ENCODE measurements around the gene TTC31. TPM values are rescaled to one million over a fixed set of nuclear protein-coding genes. Genes with fewer than 3 reads are reported as not detected.
"Not testable (repeated sequence)": the region's sequence is repeated elsewhere in the genome, so short reads cannot be mapped to it uniquely, and the experiment has no call there.

TTC31 gene
- polyA plus RNA-seq, 1 donor = 18.3 TPM

- not testable (repeated sequence) for DNase-seq (ENCODE audit: low read depth)
Measured at GRCh38 chr2:74483675-74484164, 839 bp downstream of the TTC31 start.

- DNase-seq (ENCODE audit: low read depth) = no peak
Measured at GRCh38 chr2:74486141-74486540, 3.3 kb downstream of the TTC31 start.

- no peak for DNase-seq (ENCODE audit: low read depth)
Measured at GRCh38 chr2:74488643-74489481, 6.0 kb downstream of the TTC31 start.

- no peak for DNase-seq (ENCODE audit: low read depth)
Measured at GRCh38 chr2:74489906-74490305, 7.0 kb downstream of the TTC31 start.

GRCh38 chr2:74491648-74492544, 9.0 kb downstream of the TTC31 start:
- DNase-seq (ENCODE audit: low read depth) = no peak

GRCh38 chr2:74493546-74493945, 10.7 kb downstream of the TTC31 start:
- DNase-seq (ENCODE audit: low read depth) = no peak

- no peak for DNase-seq (ENCODE audit: low read depth)
Measured at GRCh38 chr2:74495440-74495839, 12.6 kb downstream of the TTC31 start.

GRCh38 chr2:74496997-74497776, 14.3 kb downstream of the TTC31 start:
- no peak for DNase-seq (ENCODE audit: low read depth)

GRCh38 chr2:74497777-74498499, 15.1 kb downstream of the TTC31 start:
- no peak for DNase-seq (ENCODE audit: low read depth)

GRCh38 chr2:74498500-74499266, 15.8 kb downstream of the TTC31 start:
- DNase-seq (ENCODE audit: low read depth) = no peak

GRCh38 chr2:74499267-74499939, 16.5 kb downstream of the TTC31 start, which contains the start of gene LBX2:
Gene LBX2, minus strand, starts transcription at chr2:74499603. Its CDS starts 66 bp downstream, at chr2:74499537.
- no peak for DNase-seq (ENCODE audit: low read depth)

- DNase-seq (ENCODE audit: low read depth) = no peak
Measured at GRCh38 chr2:74499940-74500577, 17.2 kb downstream of the TTC31 start.

GRCh38 chr2:74500578-74500946, 17.7 kb downstream of the TTC31 start:
- DNase-seq (ENCODE audit: low read depth) = no peak

- DNase-seq (ENCODE audit: low read depth) = no peak
Measured at GRCh38 chr2:74501335-74502071, 18.6 kb downstream of the TTC31 start.

GRCh38 chr2:74502147-74502719, 19.4 kb downstream of the TTC31 start:
- no peak for DNase-seq (ENCODE audit: low read depth)

- DNase-seq (ENCODE audit: low read depth) = no peak
Measured at GRCh38 chr2:74502720-74503505, 20.0 kb downstream of the TTC31 start.

Measured in forelimb muscle (tissue), 1 donor.